ENCODE results near the gene ODC1.

DNA sequence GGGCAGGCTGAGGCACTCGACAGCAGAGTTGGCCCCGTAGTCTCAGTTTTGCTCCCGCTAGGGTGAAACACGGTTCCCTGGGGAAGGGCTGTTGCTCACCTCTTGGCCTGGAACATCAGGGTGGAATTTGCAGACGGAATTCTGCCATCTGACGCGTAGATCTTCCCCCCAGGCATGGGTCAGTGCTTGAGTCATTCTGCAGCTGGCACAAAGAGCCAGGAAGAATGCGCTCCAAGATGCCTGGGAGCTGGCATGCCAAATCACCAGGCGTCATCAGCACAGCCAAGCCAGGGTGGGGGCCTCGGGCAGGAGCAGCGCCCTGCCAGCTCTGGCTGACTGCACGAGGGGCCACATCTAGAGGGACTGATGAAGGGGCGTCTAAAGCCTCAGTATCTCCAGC, 42.7 kb downstream of the ODC1 start:
- TF ChIP-seq, protein P1, sequence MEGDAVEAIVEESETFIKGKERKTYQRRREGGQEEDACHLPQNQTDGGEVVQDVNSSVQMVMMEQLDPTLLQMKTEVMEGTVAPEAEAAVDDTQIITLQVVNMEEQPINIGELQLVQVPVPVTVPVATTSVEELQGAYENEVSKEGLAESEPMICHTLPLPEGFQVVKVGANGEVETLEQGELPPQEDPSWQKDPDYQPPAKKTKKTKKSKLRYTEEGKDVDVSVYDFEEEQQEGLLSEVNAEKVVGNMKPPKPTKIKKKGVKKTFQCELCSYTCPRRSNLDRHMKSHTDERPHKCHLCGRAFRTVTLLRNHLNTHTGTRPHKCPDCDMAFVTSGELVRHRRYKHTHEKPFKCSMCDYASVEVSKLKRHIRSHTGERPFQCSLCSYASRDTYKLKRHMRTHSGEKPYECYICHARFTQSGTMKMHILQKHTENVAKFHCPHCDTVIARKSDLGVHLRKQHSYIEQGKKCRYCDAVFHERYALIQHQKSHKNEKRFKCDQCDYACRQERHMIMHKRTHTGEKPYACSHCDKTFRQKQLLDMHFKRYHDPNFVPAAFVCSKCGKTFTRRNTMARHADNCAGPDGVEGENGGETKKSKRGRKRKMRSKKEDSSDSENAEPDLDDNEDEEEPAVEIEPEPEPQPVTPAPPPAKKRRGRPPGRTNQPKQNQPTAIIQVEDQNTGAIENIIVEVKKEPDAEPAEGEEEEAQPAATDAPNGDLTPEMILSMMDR (IDR thresholded peaks at IDR 0.05; ENCODE audit: low read depth, low read length), result no peak
- TF ChIP-seq POLR2A (IDR thresholded peaks at IDR 0.05; ENCODE audit: extremely low read depth, insufficient read length) (no peak), MAX (IDR thresholded peaks at IDR 0.05; ENCODE audit: low read depth, low read length) (no peak), MYC (IDR thresholded peaks at IDR 0.05; ENCODE audit: low read depth, low read length) (no peak)

Measured in NB4 (cell line).